Smooth muscle cell (in vitro differentiated cells): ENCODE measurements around the gene HMG20A. TPM values are rescaled to one million over a fixed set of nuclear protein-coding genes. Genes with fewer than 3 reads are reported as not detected.

ENCODE experiments used
- DNase-seq: peaks from one replicate; lab custom pipeline; 2025; ENCODE audit not compliant: unreplicated experiment; lab: John Stamatoyannopoulos, UW
- H2AFZ ChIP-seq: fragments of 200-600 bp; sonication (generic); 2 replicates; pipeline ENCODE4 v1.6.0; 2016; ENCODE audit warnings: antibody characterized with exemption, low read depth, mild to moderate bottlenecking
- H3F3A ChIP-seq: fragments of 200-600 bp; sonication (generic); 2 replicates; pipeline ENCODE4 v1.6.0; 2017; ENCODE audit warnings: antibody characterized with exemption, low read depth
- H3K27ac ChIP-seq: fragments of 200-600 bp; sonication (generic); 2 replicates; pipeline ENCODE4 v1.5.1; 2016; ENCODE audit warnings: low read depth, mild to moderate bottlenecking
- H3K27me3 ChIP-seq: fragments of 200-600 bp; sonication (generic); 2 replicates; pipeline ENCODE4 v1.6.1; 2016; ENCODE audit warnings: low read depth, mild to moderate bottlenecking
- H3K36me3 ChIP-seq: fragments of 200-600 bp; sonication (generic); 2 replicates; pipeline ENCODE4 v1.5.1; 2016; ENCODE audit warnings: low read depth
- H3K4me1 ChIP-seq: fragments of 200-600 bp; sonication (generic); 2 replicates; pipeline ENCODE4 v1.5.1; 2016; ENCODE audit warnings: low read depth
- H3K4me2 ChIP-seq: fragments of 200-600 bp; sonication (generic); 2 replicates; pipeline ENCODE4 v1.6.0; 2016; ENCODE audit warnings: mild to moderate bottlenecking
- H3K4me3 ChIP-seq: fragments of 200-600 bp; sonication (generic); 2 replicates; pipeline ENCODE4 v1.5.1; 2016; ENCODE audit warnings: mild to moderate bottlenecking
- H3K79me2 ChIP-seq: fragments of 200-600 bp; sonication (generic); 2 replicates; pipeline ENCODE4 v1.6.0; 2016; ENCODE audit warnings: low read depth, mild to moderate bottlenecking
- H3K9ac ChIP-seq: fragments of 200-600 bp; sonication (generic); 2 replicates; pipeline ENCODE4 v1.6.0; 2016; ENCODE audit warnings: low read depth
- H3K9me3 ChIP-seq: fragments of 200-600 bp; sonication (generic); replicated peaks from 2 replicates; pipeline ENCODE4 v1.5.1; 2016; ENCODE audit warnings: low read depth
- H4K20me1 ChIP-seq: fragments of 200-600 bp; sonication (generic); 2 replicates; pipeline ENCODE4 v1.6.0; 2016; ENCODE audit warnings: low read depth
- CTCF ChIP-seq: fragments of 200-600 bp; sonication (generic); IDR thresholded peaks from 2 replicates; pipeline ENCODE4 v1.5.1; 2017; ENCODE audit warnings: borderline replicate concordance, mild to moderate bottlenecking, antibody characterized with exemption; ENCODE audit not compliant: insufficient read depth, poor library complexity, severe bottlenecking
- WGBS: methylation state at CpG from one replicate; pipeline ENCODE4 v1.1.7; 2016; ENCODE audit warnings: low lambda C conversion rate; 5-methylcytosine and 5-hydroxymethylcytosine counted together
- polyA plus RNA-seq: library from polyadenylated mRNA; unstranded; fragments of >200 nt; fragmentation: Nextera tagmentation; extraction: Ambion mirVana; gene quantifications from 2 replicates; pipeline ENCODE4 v1.2.1, GENCODE V29; 2016
- total RNA-seq: library from RNA; depleted of rRNA; stranded (reverse); fragments of >200 nt; gene quantifications from 2 replicates; pipeline ENCODE4 v1.2.3, GENCODE V29; 2014

HMG20A gene
- total and polyA plus RNA-seq, 2 experiments from 2014 or later: 20.5 to 40.3 TPM

GRCh38 chr15:77531191-77532000 lies 110.7 kb downstream of the HMG20A start:
- 94% methylated on average over 26 of the region's 26 CpGs for WGBS
- H3F3A ChIP-seq: peaks cover 7% of the 10 kb centered on the region
- H3K9me3 ChIP-seq: no peaks in the 10 kb centered on the region
- DNase-seq: no peak
- H3K36me3 ChIP-seq: no peaks in the 10 kb centered on the region
- H3K4me3 ChIP-seq: no peak overlapping the region
- H4K20me1 ChIP-seq: no peaks in the 10 kb centered on the region
- no peak for TF ChIP-seq CTCF
- H3K27me3 ChIP-seq: no peaks in the 10 kb centered on the region
- H3K79me2 ChIP-seq: no peaks in the 10 kb centered on the region
- H2AFZ ChIP-seq: no peak overlapping the region
- H3K4me2 ChIP-seq: no peak overlapping the region
- peaks cover 25% of the 10 kb centered on the region for H3K4me1 ChIP-seq
- H3K9ac ChIP-seq: no peak overlapping the region
- no peak overlapping the region for H3K27ac ChIP-seq

- H3K27ac ChIP-seq: no peak overlapping the region
- peaks cover under 1% of the 10 kb centered on the region for H3F3A ChIP-seq
- no peaks in the 10 kb centered on the region for H4K20me1 ChIP-seq
- H3K79me2 ChIP-seq: no peaks in the 10 kb centered on the region
- H2AFZ ChIP-seq: no peak overlapping the region
- H3K4me3 ChIP-seq: no peak overlapping the region
- no peak for TF ChIP-seq CTCF
- H3K4me2 ChIP-seq: no peak overlapping the region
- no peak for DNase-seq
- no peaks in the 10 kb centered on the region for H3K27me3 ChIP-seq
- no peaks in the 10 kb centered on the region for H3K36me3 ChIP-seq
- H3K4me1 ChIP-seq: peaks cover 17% of the 10 kb centered on the region
- 96% methylated on average over 3 of the region's 3 CpGs for WGBS
- no peaks in the 10 kb centered on the region for H3K9me3 ChIP-seq
- no peak overlapping the region for H3K9ac ChIP-seq
Observed at GRCh38 chr15:77532067-77532710, 111.5 kb downstream of the HMG20A start.

- TF ChIP-seq CTCF: no peak
- Histone ChIP-seq H3K9me3 (no peaks in the 10 kb centered on the region), H3K4me3 (no peak overlapping the region), H3K27me3 (no peaks in the 10 kb centered on the region), H3K4me2 (no peak overlapping the region), H3K9ac (no peak overlapping the region), H3K27ac (no peak overlapping the region), H3K79me2 (no peaks in the 10 kb centered on the region), H3K36me3 (no peaks in the 10 kb centered on the region), H2AFZ (no peak overlapping the region), H3F3A (no peaks in the 10 kb centered on the region), H4K20me1 (no peaks in the 10 kb centered on the region), H3K4me1 (peaks cover 10% of the 10 kb centered on the region)
- WGBS: 85% methylated on average over 7 of the region's 7 CpGs
- DNase-seq: no peak
Observed at GRCh38 chr15:77532846-77533245, 112.2 kb downstream of the HMG20A start.
